Mesenchymal stem cell (in vitro differentiated cells and primary cell): ENCODE measurements around the gene KBTBD6.
A peak's percentile ranks its signal among the peaks of the same experiment; 100 is the strongest.

Source experiments
- DNase-seq: peaks from one replicate; pipeline ENCODE4 v3.0.0-alpha.2; 2013
- H2AFZ ChIP-seq: one replicate; pipeline ENCODE4 v1.6.1; 2013; ENCODE audit warnings: low read depth, mild to moderate bottlenecking, control low read depth, inconsistent platforms, low read length, moderate library complexity
- H2AK5ac ChIP-seq: 2 replicates; pipeline ENCODE4 v1.6.1; 2013; ENCODE audit warnings: low read length, moderate library complexity, mild to moderate bottlenecking, inconsistent platforms; ENCODE audit not compliant: severe bottlenecking
- H2BK120ac ChIP-seq: one replicate; pipeline ENCODE4 v1.6.1; 2013; ENCODE audit warnings: low read depth, mild to moderate bottlenecking, inconsistent platforms, low read length, moderate library complexity
- H2BK12ac ChIP-seq, 2 experiments: one replicate each; pipeline ENCODE4 v1.6.1; 2013; ENCODE audit warnings: inconsistent platforms in 2 of 2, low read length in 2 of 2, mild to moderate bottlenecking in 2 of 2, moderate library complexity in 2 of 2, control low read depth in 1 of 2
- H2BK15ac ChIP-seq: one replicate; pipeline ENCODE4 v1.6.1; 2013; ENCODE audit warnings: mild to moderate bottlenecking, low read depth, inconsistent platforms; ENCODE audit not compliant: poor library complexity, severe bottlenecking
- H2BK5ac ChIP-seq: 2 replicates; pipeline ENCODE4 v1.6.1; 2013; ENCODE audit warnings: low read depth, mild to moderate bottlenecking, low read length, control low read depth, inconsistent platforms; ENCODE audit not compliant: poor library complexity, severe bottlenecking
- H3K14ac ChIP-seq, 2 experiments: one replicate each; pipeline ENCODE4 v1.6.1; 2013; ENCODE audit warnings: inconsistent platforms in 2 of 2, low read length in 2 of 2, control low read depth in 1 of 2, mild to moderate bottlenecking in 1 of 2, moderate library complexity in 1 of 2
- H3K18ac ChIP-seq, 2 experiments: one replicate each; pipeline ENCODE4 v1.6.1; 2013; ENCODE audit warnings: inconsistent platforms in 2 of 2, low read length in 2 of 2, control low read depth in 1 of 2, low read depth in 1 of 2, mild to moderate bottlenecking in 1 of 2
- H3K23ac ChIP-seq, 2 experiments: one replicate each; pipeline ENCODE4 v1.6.1; 2013; ENCODE audit warnings: inconsistent platforms in 2 of 2, low read length in 2 of 2, mild to moderate bottlenecking in 2 of 2, moderate library complexity in 2 of 2, control low read depth in 1 of 2
- H3K27ac ChIP-seq: 2 replicates; pipeline ENCODE4 v1.5.1; 2013; ENCODE audit warnings: mild to moderate bottlenecking, moderate library complexity, low read length, control low read depth, inconsistent platforms; ENCODE audit not compliant: poor library complexity, severe bottlenecking
- H3K27me3 ChIP-seq, 2 experiments: 2 replicates each; pipeline versions ENCODE4 v1.6.1 to v1.7.0; 2013; ENCODE audit warnings: low read length in 2 of 2, mild to moderate bottlenecking in 2 of 2, moderate library complexity in 2 of 2, control low read depth in 1 of 2, inconsistent platforms in 1 of 2; ENCODE audit not compliant: control insufficient read depth in 1 of 2, insufficient read depth in 1 of 2
- H3K36me3 ChIP-seq, 2 experiments: 2 replicates each; pipeline versions ENCODE4 v1.6.1 to v1.7.0; 2013; ENCODE audit warnings: low read length in 2 of 2, control low read depth in 1 of 2, inconsistent platforms in 1 of 2, low read depth in 1 of 2, mild to moderate bottlenecking in 1 of 2; ENCODE audit not compliant: insufficient read depth in 2 of 2, control insufficient read depth in 1 of 2
- H3K4ac ChIP-seq, 2 experiments: one replicate each; pipeline ENCODE4 v1.6.1; 2013; ENCODE audit warnings: inconsistent platforms in 2 of 2, low read length in 2 of 2, mild to moderate bottlenecking in 2 of 2, moderate library complexity in 2 of 2, control low read depth in 1 of 2, low read depth in 1 of 2
- H3K4me1 ChIP-seq: 2 replicates; pipeline ENCODE4 v1.6.1; 2013; ENCODE audit warnings: low read depth, low read length, control low read depth; ENCODE audit not compliant: control insufficient read depth, insufficient read depth
- H3K4me2 ChIP-seq: 2 replicates; pipeline ENCODE4 v1.6.1; 2013; ENCODE audit warnings: low read length, mild to moderate bottlenecking, inconsistent platforms; ENCODE audit not compliant: poor library complexity, severe bottlenecking
- H3K4me3 ChIP-seq, 2 experiments: 2 replicates each; pipeline versions ENCODE4 v1.5.1 to v1.7.0; 2013; ENCODE audit warnings: low read length in 2 of 2, mild to moderate bottlenecking in 2 of 2, control low read depth in 1 of 2, low read depth in 1 of 2; ENCODE audit not compliant: insufficient read depth in 1 of 2
- H3K79me1 ChIP-seq: replicated peaks from 2 replicates; pipeline ENCODE4 v1.6.1; 2013; ENCODE audit warnings: mild to moderate bottlenecking, control low read depth, low read length, inconsistent platforms; ENCODE audit not compliant: poor library complexity, severe bottlenecking
- H3K9ac ChIP-seq: 2 replicates; pipeline ENCODE4 v1.7.0; 2013; ENCODE audit warnings: mild to moderate bottlenecking, low read length, moderate library complexity
- H3K9me3 ChIP-seq: 2 replicates; pipeline ENCODE4 v1.7.0; 2013; ENCODE audit warnings: mild to moderate bottlenecking, low read length; ENCODE audit not compliant: control insufficient read depth
- H4K8ac ChIP-seq: one replicate; pipeline ENCODE4 v1.6.1; 2013; ENCODE audit warnings: inconsistent platforms, mild to moderate bottlenecking, low read length, moderate library complexity
- H4K91ac ChIP-seq: one replicate; pipeline ENCODE4 v1.6.1; 2013; ENCODE audit warnings: mild to moderate bottlenecking, low read length, inconsistent platforms
- WGBS: methylation state at CpG from one replicate; pipeline ENCODE4 v1.1.7; 2013; ENCODE audit warnings: mixed read lengths; 5-methylcytosine and 5-hydroxymethylcytosine counted together

Gene KBTBD6

GRCh38 chr13:41150058-41150457, 17.5 kb upstream of the KBTBD6 start:
- no peaks in the 10 kb centered on the region for H3K36me3 ChIP-seq
- peaks cover 51% of the 10 kb centered on the region for H3K9me3 ChIP-seq
- no peak overlapping the region for H3K23ac ChIP-seq
- no peak overlapping the region for H2BK5ac ChIP-seq
- no peak overlapping the region for H2AFZ ChIP-seq
- H3K79me1 ChIP-seq: no peaks in the 10 kb centered on the region
- no peak for DNase-seq
- H3K27ac ChIP-seq: no peak overlapping the region
- H3K27me3 ChIP-seq: no peaks in the 10 kb centered on the region
- no peak overlapping the region for H2BK12ac ChIP-seq
- peaks cover 2% of the 10 kb centered on the region for H3K4me1 ChIP-seq
- H3K14ac ChIP-seq: no peak overlapping the region
- no peak overlapping the region for H3K18ac ChIP-seq
- H3K4me2 ChIP-seq: no peak overlapping the region
- no peak overlapping the region for H2BK120ac ChIP-seq
- no peak overlapping the region for H2BK15ac ChIP-seq
- H2AK5ac ChIP-seq: no peak overlapping the region
- H3K4me3 ChIP-seq: peak overlapping the region in 1 of 2 experiments; percentile 19
- H3K4ac ChIP-seq: no peak overlapping the region
- no peak overlapping the region for H3K9ac ChIP-seq
- H4K91ac ChIP-seq: no peak overlapping the region
- 73% methylated on average over 2 of the region's 2 CpGs for WGBS
- no peak overlapping the region for H4K8ac ChIP-seq

DNA sequence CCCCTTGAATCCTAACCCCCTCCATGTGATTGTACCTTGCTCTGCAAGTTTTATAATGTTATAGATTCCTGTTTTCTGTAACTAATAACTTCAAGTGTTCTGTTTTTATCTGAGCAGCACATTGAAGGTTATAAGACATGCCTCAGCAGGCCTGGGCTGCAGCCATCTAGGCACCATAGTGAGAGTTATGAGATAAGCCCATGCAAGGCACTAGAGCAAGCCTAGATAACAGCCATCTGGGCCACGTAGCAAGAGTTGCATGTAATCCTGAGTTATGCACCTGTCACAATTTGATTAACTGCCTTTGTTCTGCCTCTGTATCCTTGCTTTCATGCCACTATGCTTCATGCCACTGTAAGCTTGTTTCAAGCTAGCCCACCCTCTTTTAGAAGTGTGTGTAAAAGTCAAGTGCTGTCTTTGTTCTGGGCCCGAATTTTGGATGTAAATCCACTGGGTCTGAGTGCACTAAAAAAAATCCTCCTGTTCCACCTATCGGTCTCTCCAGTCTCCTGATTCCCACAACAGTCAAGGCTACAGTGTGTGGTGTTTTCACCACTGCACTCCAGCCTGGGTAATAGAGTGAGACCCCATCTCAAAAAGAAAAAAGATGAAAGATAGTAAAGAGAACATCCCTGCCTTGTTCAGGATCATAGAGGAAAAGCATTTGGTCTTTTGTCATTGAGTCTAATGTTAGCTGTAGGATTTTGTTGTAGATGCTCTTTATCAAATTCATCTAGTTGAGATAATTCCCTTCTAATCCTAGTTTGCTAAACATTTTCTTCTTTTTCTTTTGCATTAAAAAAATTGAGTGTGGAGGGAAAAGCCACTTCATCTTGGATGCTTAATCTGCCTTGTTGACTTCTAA, 16.0 kb upstream of the KBTBD6 start:
- Histone ChIP-seq H3K23ac (no peak overlapping the region), H3K18ac (no peak overlapping the region), H3K14ac (no peak overlapping the region), H3K4me3 (peak overlapping the region in 1 of 2 experiments; percentile 39), H3K4me1 (peaks cover 4% of the 10 kb centered on the region), H2BK12ac (no peak overlapping the region), H2BK15ac (no peak overlapping the region), H3K4me2 (no peak overlapping the region), H3K9ac (no peak overlapping the region), H3K9me3 (peaks cover 51% of the 10 kb centered on the region), H3K79me1 (no peaks in the 10 kb centered on the region), H2BK5ac (no peak overlapping the region), H3K36me3 (no peaks in the 10 kb centered on the region), H3K27me3 (no peaks in the 10 kb centered on the region), H2BK120ac (no peak overlapping the region), H3K27ac (no peak overlapping the region), H2AK5ac (no peak overlapping the region), H4K91ac (no peak overlapping the region), H2AFZ (no peak overlapping the region), H4K8ac (no peak overlapping the region), H3K4ac (no peak overlapping the region)
- WGBS: 72% methylated on average over 2 of the region's 3 CpGs
- DNase-seq: no peak

DNA sequence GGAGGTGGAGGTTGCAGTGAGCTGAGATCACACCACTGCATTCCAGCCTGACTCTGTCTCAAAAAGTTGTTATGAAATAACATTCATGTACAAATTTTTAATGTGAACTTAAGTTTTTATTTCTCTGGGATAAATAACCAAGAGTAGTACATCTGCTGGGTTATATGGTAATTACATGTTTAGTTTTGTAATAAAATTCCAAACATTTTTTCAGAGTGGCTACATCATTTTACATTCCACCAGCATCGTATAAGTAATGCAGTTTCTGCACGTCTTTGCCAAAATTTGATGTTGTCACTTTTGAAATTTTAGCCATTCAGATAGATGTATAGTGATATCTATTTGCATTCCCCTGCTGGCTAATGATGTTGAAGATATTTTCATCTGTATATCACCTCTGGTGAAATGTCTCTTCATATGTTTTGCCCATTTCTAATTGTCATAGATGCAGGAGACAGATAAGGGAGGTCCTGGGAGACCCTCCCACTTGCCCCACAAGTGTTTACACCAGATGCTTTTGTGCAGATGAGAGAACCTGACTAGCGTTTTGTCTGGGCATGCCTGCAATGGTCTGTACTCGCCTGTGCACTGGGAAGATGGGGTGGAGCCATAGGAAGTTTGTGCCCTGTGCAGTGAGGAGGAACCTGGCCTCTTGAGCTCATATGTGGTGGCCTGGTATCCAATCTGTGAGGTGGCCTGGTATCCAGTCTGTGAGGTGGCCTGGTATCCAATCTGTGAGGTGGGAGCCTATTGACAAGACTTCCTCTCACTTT, 12.7 kb upstream of the KBTBD6 start:
- no peak overlapping the region for H2BK5ac ChIP-seq
- H2BK120ac ChIP-seq: peak overlapping the region; percentile 42
- H2AK5ac ChIP-seq: no peak overlapping the region
- WGBS: 90% methylated on average over 2 of the region's 4 CpGs
- H3K27ac ChIP-seq: no peak overlapping the region
- no peaks in the 10 kb centered on the region for H3K27me3 ChIP-seq
- H3K9me3 ChIP-seq: peaks cover 31% of the 10 kb centered on the region
- H2BK15ac ChIP-seq: no peak overlapping the region
- H3K4me2 ChIP-seq: no peak overlapping the region
- peak overlapping the region in 1 of 2 experiments; percentile 79 for H3K18ac ChIP-seq
- no peak overlapping the region for H3K4ac ChIP-seq
- no peaks in the 10 kb centered on the region for H3K79me1 ChIP-seq
- H3K9ac ChIP-seq: no peak overlapping the region
- no peak overlapping the region for H3K4me3 ChIP-seq
- H4K91ac ChIP-seq: peak overlapping the region; percentile 61
- no peaks in the 10 kb centered on the region for H3K36me3 ChIP-seq
- no peak overlapping the region for H3K23ac ChIP-seq
- peak overlapping the region; percentile 27 for H4K8ac ChIP-seq
- peak overlapping the region in 1 of 2 experiments; percentile 84 for H2BK12ac ChIP-seq
- peaks cover 4% of the 10 kb centered on the region for H3K4me1 ChIP-seq
- H2AFZ ChIP-seq: no peak overlapping the region
- H3K14ac ChIP-seq: no peak overlapping the region
- DNase-seq: no peak

DNA sequence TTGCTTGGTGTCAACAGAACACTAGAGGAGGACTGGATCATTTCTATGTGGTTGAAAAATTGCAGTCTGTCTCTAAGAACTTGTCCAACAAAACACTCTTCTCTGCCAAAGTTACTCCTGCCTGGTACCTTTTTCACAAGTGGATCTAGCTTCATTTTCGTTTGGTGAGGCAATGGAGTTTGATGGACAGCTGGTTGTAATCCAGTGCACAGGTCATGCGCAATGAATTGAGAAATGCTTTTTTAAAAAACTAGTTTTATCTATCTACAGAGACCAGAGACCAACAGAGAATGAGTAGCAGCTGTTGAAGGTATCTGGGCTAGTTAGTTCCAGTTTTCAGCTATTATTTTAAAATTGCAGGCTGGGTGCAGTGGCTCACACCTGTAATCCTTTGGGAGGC, 12.0 kb upstream of the KBTBD6 start:
- Histone ChIP-seq H4K8ac (no peak overlapping the region), H3K14ac (no peak overlapping the region), H3K23ac (no peak overlapping the region), H3K4me2 (no peak overlapping the region), H3K4me1 (peaks cover 4% of the 10 kb centered on the region), H2BK15ac (no peak overlapping the region), H3K36me3 (no peaks in the 10 kb centered on the region), H2AK5ac (no peak overlapping the region), H3K79me1 (no peaks in the 10 kb centered on the region), H3K27me3 (no peaks in the 10 kb centered on the region), H3K9ac (no peak overlapping the region), H3K18ac (no peak overlapping the region), H2BK12ac (no peak overlapping the region), H3K4me3 (no peak overlapping the region), H2AFZ (no peak overlapping the region), H2BK5ac (no peak overlapping the region), H2BK120ac (no peak overlapping the region), H3K9me3 (peaks cover 24% of the 10 kb centered on the region), H3K27ac (no peak overlapping the region), H4K91ac (no peak overlapping the region), H3K4ac (no peak overlapping the region)
- DNase-seq: no peak
- 64% methylated on average over 2 of the region's 2 CpGs for WGBS
